K562 (cell line): ENCODE measurements around the gene AP4S1. TPM values are rescaled to one million over a fixed set of nuclear protein-coding genes. Genes with fewer than 3 reads are reported as not detected.

ENCODE experiments used
- CTCFL ChIP-seq: IDR thresholded peaks from 2 replicates; pipeline ENCODE4 v1.6.1; 2011; ENCODE audit warnings: borderline replicate concordance, low read depth, mild to moderate bottlenecking, moderate library complexity, low read length; ENCODE audit not compliant: insufficient read depth, poor library complexity, severe bottlenecking
- EHMT2 ChIP-seq: fragments of 450-650 bp; IDR thresholded peaks from 2 replicates; pipeline ENCODE4 v1.6.1; 2018; ENCODE audit warnings: antibody characterized with exemption
- FOXA3 ChIP-seq, 2 experiments: fragments of 450-650 bp in 1 of 2; sonication (generic) in 1 of 2; formaldehyde crosslinking; IDR thresholded peaks in 1 of 2; conservative IDR thresholded peaks in 1 of 2; 2 replicates each; pipeline versions ENCODE4 v1.4.0 to v1.8.0; 2020 to 2022; ENCODE audit warnings: mild to moderate bottlenecking in 2 of 2, missing genetic modification reagents in 1 of 2
- MAFF ChIP-seq: IDR thresholded peaks from 2 replicates; pipeline ENCODE4 v1.6.1; 2012; ENCODE audit warnings: low read length, improper control_type of control experiment
- PML ChIP-seq: IDR thresholded peaks from 2 replicates; pipeline ENCODE4 v1.6.1; 2012; ENCODE audit warnings: low read length, inconsistent platforms
- POU5F1 ChIP-seq: fragments of 150-350 bp; IDR thresholded peaks from 2 replicates; pipeline ENCODE4 v1.6.1; 2014; ENCODE audit warnings: borderline replicate concordance, low read length, low read depth, mild to moderate bottlenecking; ENCODE audit not compliant: partially characterized antibody
- RBM22 ChIP-seq: fragments of 200-400 bp; formaldehyde crosslinking; IDR thresholded peaks from 2 replicates; pipeline ENCODE4 v1.6.1; 2018; ENCODE audit warnings: low read length, low read depth; ENCODE audit not compliant: poor library complexity, severe bottlenecking
- RCOR1 ChIP-seq, 2 experiments: IDR thresholded peaks; 2 replicates each; pipeline ENCODE4 v1.6.1; 2012; ENCODE audit warnings: low read depth in 2 of 2, low read length in 2 of 2, borderline replicate concordance in 1 of 2, improper control_type of control experiment in 1 of 2
- THRAP3 ChIP-seq: fragments of 450-650 bp; IDR thresholded peaks from 2 replicates; pipeline ENCODE4 v1.6.1; 2016; ENCODE audit warnings: mild to moderate bottlenecking, inconsistent platforms, borderline replicate concordance
- TSHZ1 ChIP-seq: fragments of 250-450 bp; sonication (Bioruptor Pico); IDR thresholded peaks from 2 replicates; pipeline ENCODE4 v1.4.0; 2020; ENCODE audit warnings: mild to moderate bottlenecking, moderate library complexity
- ZBTB26 ChIP-seq: fragments of 450-650 bp; formaldehyde crosslinking; IDR thresholded peaks from 2 replicates; pipeline ENCODE4 v1.4.0; 2022; ENCODE audit warnings: missing genetic modification characterization
- ZBTB7A ChIP-seq: IDR thresholded peaks from 2 replicates; pipeline ENCODE4 v1.6.1; 2011; ENCODE audit warnings: low read depth, mild to moderate bottlenecking, low read length, moderate library complexity, borderline replicate concordance; ENCODE audit not compliant: control insufficient read depth
- ZFP30 ChIP-seq: fragments of 250-450 bp; sonication (Bioruptor Pico); IDR thresholded peaks from 2 replicates; pipeline ENCODE4 v1.8.0; 2022; ENCODE audit warnings: moderate library complexity, mild to moderate bottlenecking, inconsistent platforms, borderline replicate concordance
- ZNF174 ChIP-seq: fragments of 250-450 bp; sonication (Bioruptor Pico); IDR thresholded peaks from 2 replicates; pipeline ENCODE4 v1.4.0; 2020; ENCODE audit warnings: mild to moderate bottlenecking
- ZNF23 ChIP-seq: fragments of 250-450 bp; sonication (Bioruptor Pico); IDR thresholded peaks from 2 replicates; pipeline ENCODE4 v1.4.0; 2020; ENCODE audit warnings: mild to moderate bottlenecking
- ZNF398 ChIP-seq: fragments of 250-450 bp; sonication (Bioruptor Pico); IDR thresholded peaks from 2 replicates; pipeline ENCODE4 v1.8.0; 2021; ENCODE audit warnings: moderate library complexity, mild to moderate bottlenecking, inconsistent platforms
- ZNF445 ChIP-seq: fragments of 250-450 bp; sonication (Bioruptor Pico); IDR thresholded peaks from 2 replicates; pipeline ENCODE4 v1.4.0; 2020; ENCODE audit warnings: low read depth, mild to moderate bottlenecking, moderate library complexity
- ZNF507 ChIP-seq: conservative IDR thresholded peaks from 2 replicates; pipeline ENCODE4 v1.6.1; 2017; ENCODE audit warnings: missing genetic modification characterization, missing compliant biosample characterization
- polyA plus RNA-seq, 8 experiments: library from polyadenylated mRNA; depleted of rRNA in 4 of 8; stranded (reverse) in 5 of 8; unstranded in 3 of 8; fragments of >200 nt; fragmentation: Nextera tagmentation in 2 of 8; fragmentation: Illumina TruSeq in 1 of 8; extraction: Ambion mirVana in 2 of 8; extraction: Trizol in 1 of 8; gene quantifications; 2 replicates each; pipeline versions ENCODE4 v1.2.1 to v1.2.3, GENCODE V29; 2011 to 2014; ENCODE audit warnings: inconsistent platforms in 1 of 8, missing spikeins in 1 of 8
- total RNA-seq, 7 experiments: library from RNA; depleted of rRNA in 6 of 7; stranded (reverse); fragments of >200 nt in 6 of 7; fragmentation: Illumina TruSeq in 2 of 7; extraction: Trizol in 2 of 7; gene quantifications; 2 replicates each; pipeline versions ENCODE4 v1.2.1 to v1.2.3, GENCODE V29; 2011 to 2021; ENCODE audit warnings: low replicate concordance in 1 of 7

AP4S1 gene
- total and polyA plus RNA-seq, 9 of the 15 experiments (the other 6 are each of a cell fraction or from before 2014, with no cell fraction given), result 3.7 to 7.8 (median 5.9) TPM

GRCh38 chr14:31038521-31039166, 13.2 kb downstream of the AP4S1 start (continued):
- TF ChIP-seq ZBTB26 (no peak), TSHZ1 (CRISPR knock-in tag) (no peak), ZNF398 (CRISPR knock-in tag) (no peak), ZBTB7A (no peak), ZNF174 (CRISPR knock-in tag) (no peak), MAFF (no peak), ZNF507 (tag) (no peak), FOXA3 (CRISPR knock-in tag; conservative IDR thresholded peaks at IDR 0.05 in 1 of 2, IDR thresholded peaks at IDR 0.05 in 1 of 2) (no peak), THRAP3 (no peak), ZNF445 (no peak), CTCFL (no peak), PML (peak; percentile 38; the same call in 1 of the 2 replicates), RBM22 (no peak), POU5F1 (no peak), RCOR1 (IDR thresholded peaks at IDR 0.05; ENCODE audit: borderline replicate concordance in 1 of 2, low read depth in 2 of 2, low read length in 2 of 2) (0 out of 4 replicates have a peak, but pooled peaks of 1 of the 2 experiments have one; percentile 23), ZNF23 (no peak), ZFP30 (CRISPR knock-in tag) (no peak), EHMT2 (peak; percentile 45; the same call in 1 of the 2 replicates)
